Uterus (tissue), 2 donors: ENCODE data around the gene ARF5.

Experiments used
- CTCF ChIP-seq, 4 experiments: fragments of 200-600 bp in 2 of 4; fragments of 450-650 bp in 2 of 4; sonication (generic) in 2 of 4; IDR thresholded peaks; one replicate each; pipeline ENCODE4 v1.5.1; 2016 to 2019; ENCODE audit warnings: antibody characterized with exemption in 4 of 4, mild to moderate bottlenecking in 2 of 4, moderate library complexity in 1 of 4
- POLR2A ChIP-seq, 2 donors: fragments of 450-650 bp; IDR thresholded peaks; one replicate each; pipeline ENCODE4 v1.6.1; 2016; ENCODE audit warnings: antibody characterized with exemption in 2 of 2, mild to moderate bottlenecking in 1 of 2, moderate library complexity in 1 of 2

GRCh38 chr7:127594490-127594889, 6.3 kb downstream of the ARF5 start:
- TF ChIP-seq CTCF (IDR thresholded peaks at IDR 0.05) (no peak), POLR2A (IDR thresholded peaks at IDR 0.05) (no peak)
